GM23248 (cell line): Measurements from ENCODE around the gene EXD3. TPM values are rescaled to one million over a fixed set of nuclear protein-coding genes. Genes with fewer than 3 reads are reported as not detected.

ENCODE experiments used
- DNase-seq: peaks from one replicate; pipeline ENCODE4 v3.0.0-alpha.2; 2015
- H2AFZ ChIP-seq: fragments of 200-600 bp; sonication (generic); 2 replicates; pipeline ENCODE4 v1.6.1; 2016; ENCODE audit warnings: antibody characterized with exemption
- H3F3A ChIP-seq: fragments of 200-600 bp; sonication (generic); 2 replicates; pipeline ENCODE4 v1.6.1; 2016; ENCODE audit warnings: mild to moderate bottlenecking, antibody characterized with exemption, mixed run types; ENCODE audit not compliant: insufficient read depth
- H3K27ac ChIP-seq: fragments of 200-600 bp; sonication (generic); 2 replicates; pipeline ENCODE4 v1.5.1; 2016; ENCODE audit warnings: mild to moderate bottlenecking
- H3K27me3 ChIP-seq: fragments of 200-600 bp; sonication (generic); replicated peaks from 2 replicates; pipeline ENCODE4 v1.6.1; 2016; ENCODE audit warnings: mild to moderate bottlenecking; ENCODE audit not compliant: insufficient read depth
- H3K36me3 ChIP-seq: fragments of 200-600 bp; sonication (generic); 2 replicates; pipeline ENCODE4 v1.6.1; 2016; ENCODE audit warnings: low read depth, mild to moderate bottlenecking
- H3K4me1 ChIP-seq: fragments of 200-600 bp; sonication (generic); 2 replicates; pipeline ENCODE4 v1.6.1; 2016; ENCODE audit warnings: mild to moderate bottlenecking; ENCODE audit not compliant: insufficient read depth
- H3K4me2 ChIP-seq: fragments of 200-600 bp; sonication (generic); one replicate; pipeline ENCODE4 v1.6.1; 2016; ENCODE audit warnings: mild to moderate bottlenecking; ENCODE audit not compliant: unreplicated experiment
- H3K4me3 ChIP-seq: fragments of 200-600 bp; sonication (generic); 2 replicates; pipeline ENCODE4 v1.5.1; 2016; ENCODE audit warnings: mild to moderate bottlenecking
- H3K79me2 ChIP-seq: fragments of 200-600 bp; sonication (generic); 2 replicates; pipeline ENCODE4 v1.6.1; 2016; ENCODE audit warnings: mild to moderate bottlenecking; ENCODE audit not compliant: insufficient read depth
- H3K9ac ChIP-seq: fragments of 200-600 bp; sonication (generic); 2 replicates; pipeline ENCODE4 v1.6.1; 2016; ENCODE audit warnings: mild to moderate bottlenecking
- H3K9me2 ChIP-seq: fragments of 200-600 bp; sonication (generic); 2 replicates; pipeline ENCODE4 v1.6.1; 2016; ENCODE audit warnings: mixed run types, mild to moderate bottlenecking, moderate library complexity; ENCODE audit not compliant: insufficient read depth
- H3K9me3 ChIP-seq: fragments of 200-600 bp; sonication (generic); one replicate; pipeline ENCODE4 v1.6.1; 2017; ENCODE audit warnings: low read depth
- H4K20me1 ChIP-seq: fragments of 200-600 bp; sonication (generic); 2 replicates; pipeline ENCODE4 v1.6.0; 2016; ENCODE audit not compliant: insufficient read depth
- EZH2 ChIP-seq: fragments of 200-600 bp; sonication (generic); IDR thresholded peaks from 2 replicates; pipeline ENCODE4 v1.6.1; 2018; ENCODE audit warnings: antibody characterized with exemption, mild to moderate bottlenecking; ENCODE audit not compliant: insufficient read depth, poor library complexity, severe bottlenecking
- EZH2phosphoT487 ChIP-seq: fragments of 200-600 bp; sonication (generic); IDR thresholded peaks from 2 replicates; pipeline ENCODE4 v1.6.1; 2018; ENCODE audit warnings: antibody characterized with exemption, moderate library complexity, mild to moderate bottlenecking, low read depth; ENCODE audit not compliant: insufficient read depth
- WGBS, 2 experiments: methylation state at CpG; one replicate each; pipeline ENCODE4 v1.1.6; 2015 to 2017; ENCODE audit warnings: low lambda C conversion rate in 2 of 2, low coverage in 1 of 2; ENCODE audit errors: missing lambda C conversion rate in 2 of 2; 5-methylcytosine and 5-hydroxymethylcytosine counted together
- in situ Hi-C: fragments of 300-500 bp; cut with MboI; formaldehyde crosslinking; loops from 2 replicates; pipeline ENCODE4 v1.15.0; 2020
- polyA plus RNA-seq: library from polyadenylated mRNA; unstranded; fragments of >200 nt; fragmentation: Nextera tagmentation; extraction: Ambion mirVana; gene quantifications from 2 replicates; pipeline ENCODE4 v1.2.1, GENCODE V29; 2016
- total RNA-seq: library from RNA; depleted of rRNA; stranded (reverse); fragments of >200 nt; shearing (Covaris generic); gene quantifications from 2 replicates; pipeline ENCODE4 v1.2.3, GENCODE V29; 2014

EXD3 gene
- total and polyA plus RNA-seq, 2 experiments from 2014 or later: 10.1 to 11.6 TPM

- peak overlapping the region; percentile 74 for H3K9ac ChIP-seq
- H3K9me3 ChIP-seq: no peaks in the 10 kb centered on the region
- no peak overlapping the region for H3K27ac ChIP-seq
- H3K9me2 ChIP-seq: no peaks in the 10 kb centered on the region
- WGBS, 2 experiments: 24 to 29% methylated on average over 28 to 29 of the region's 31 CpGs
- H4K20me1 ChIP-seq: no peaks in the 10 kb centered on the region
- in situ Hi-C loops: loop anchor here (10.0 to 25.0 kb wide), 2 partner anchors 113 to 295 kb away; partner anchors contain the start of gene DPP7
- no peaks in the 10 kb centered on the region for H3K79me2 ChIP-seq
- H3K4me2 ChIP-seq: peak overlapping the region; percentile 86
- H3K27me3 ChIP-seq: no peaks in the 10 kb centered on the region
- TF ChIP-seq EZH2phosphoT487: no peak
- no peak for TF ChIP-seq EZH2
- H3K4me1 ChIP-seq: peaks cover 11% of the 10 kb centered on the region
- H3K36me3 ChIP-seq: no peaks in the 10 kb centered on the region
- H3F3A ChIP-seq: no peaks in the 10 kb centered on the region
- DNase-seq: peak; percentile 74
- peak overlapping the region; percentile 82 for H2AFZ ChIP-seq
- peak overlapping the region; percentile 62 for H3K4me3 ChIP-seq
Measured at GRCh38 chr9:137407590-137408300, 15.2 kb downstream of the EXD3 start.

GRCh38 chr9:137406876-137407589 is 15.9 kb downstream of the EXD3 start:
- Histone ChIP-seq H3K4me2 (peak overlapping the region; percentile 86), H3K27ac (no peak overlapping the region), H3K27me3 (no peaks in the 10 kb centered on the region), H3K4me1 (peaks cover 6% of the 10 kb centered on the region), H3K79me2 (no peaks in the 10 kb centered on the region), H3K36me3 (no peaks in the 10 kb centered on the region), H3K9me3 (no peaks in the 10 kb centered on the region), H3K4me3 (peak overlapping the region; percentile 62), H3K9ac (peak overlapping the region; percentile 74), H3K9me2 (no peaks in the 10 kb centered on the region), H2AFZ (peak overlapping the region; percentile 82), H3F3A (no peaks in the 10 kb centered on the region), H4K20me1 (no peaks in the 10 kb centered on the region)
- peak; percentile 86 for DNase-seq
- 2 to 4% methylated on average over 22 to 53 of the region's 63 CpGs for WGBS, 2 experiments
- TF ChIP-seq EZH2phosphoT487: no peak
- no peak for TF ChIP-seq EZH2
- in situ Hi-C loops: loop anchor here (10.0 to 25.0 kb wide), 2 partner anchors 112 to 295 kb away; partner anchors contain the start of gene DPP7

- Histone ChIP-seq H3K4me3 (0 out of 2 replicates have a peak overlapping the region, but pooled peaks have one; percentile 62), H3K9ac (peak overlapping the region; percentile 74; the same call in 1 of the 2 replicates), H3K79me2 (no peaks in the 10 kb centered on the region), H4K20me1 (no peaks in the 10 kb centered on the region), H3K9me2 (no peaks in the 10 kb centered on the region), H3K36me3 (no peaks in the 10 kb centered on the region), H3K4me1 (0 out of 2 replicates have a peak, but pooled peaks cover 3% of the 10 kb centered on the region), H3K9me3 (no peaks in the 10 kb centered on the region), H3K4me2 (peak overlapping the region; percentile 86), H3F3A (no peaks in the 10 kb centered on the region), H3K27me3 (no peaks in the 10 kb centered on the region), H2AFZ (0 out of 2 replicates have a peak overlapping the region, but pooled peaks have one; percentile 82), H3K27ac (no peak overlapping the region)
- no peak for DNase-seq
- in situ Hi-C loops: loop anchor here (10.0 to 25.0 kb wide), 2 partner anchors 111 to 294 kb away; partner anchors contain the start of gene DPP7
- WGBS, 2 experiments: 38 to 42% methylated on average over 17 to 20 of the region's 20 CpGs
- TF ChIP-seq EZH2 (no peak), EZH2phosphoT487 (no peak)
Measured at GRCh38 chr9:137406085-137406760, 16.7 kb downstream of the EXD3 start.

GRCh38 chr9:137405677-137406081 is 17.3 kb downstream of the EXD3 start:
- Histone ChIP-seq H3K4me2 (no peak overlapping the region), H4K20me1 (no peaks in the 10 kb centered on the region), H3K4me3 (no peak overlapping the region), H3K27me3 (no peaks in the 10 kb centered on the region), H3K79me2 (no peaks in the 10 kb centered on the region), H3K9me3 (no peaks in the 10 kb centered on the region), H2AFZ (no peak overlapping the region), H3K27ac (no peak overlapping the region), H3F3A (no peaks in the 10 kb centered on the region), H3K9me2 (no peaks in the 10 kb centered on the region), H3K4me1 (0 out of 2 replicates have a peak, but pooled peaks cover 3% of the 10 kb centered on the region), H3K36me3 (no peaks in the 10 kb centered on the region), H3K9ac (no peak overlapping the region)
- in situ Hi-C loops: loop anchor here (10.0 to 25.0 kb wide), 2 partner anchors 111 to 293 kb away; partner anchors contain the start of gene DPP7
- 89 to 90% methylated on average over 11 of the region's 11 CpGs for WGBS, 2 experiments
- TF ChIP-seq EZH2 (no peak), EZH2phosphoT487 (no peak)
- no peak for DNase-seq
